Glomerular endothelial cell (primary cell): ENCODE data around the gene LRRK1. TPM values are rescaled to one million over a fixed set of nuclear protein-coding genes. Genes with fewer than 3 reads are reported as not detected.

Experiments used
- DNase-seq: peaks from one replicate; pipeline ENCODE4 v3.0.0-alpha.2; 2011; ENCODE audit warnings: low read depth, low spot score; ENCODE audit errors: extremely low read depth
- total RNA-seq: library from RNA; depleted of rRNA; stranded (reverse); fragments of >200 nt; gene quantifications from 2 replicates; pipeline ENCODE4 v1.2.3, GENCODE V29; 2015

LRRK1 gene
- total RNA-seq, 1 donor from 2014 or later: 14.7 TPM

DNA sequence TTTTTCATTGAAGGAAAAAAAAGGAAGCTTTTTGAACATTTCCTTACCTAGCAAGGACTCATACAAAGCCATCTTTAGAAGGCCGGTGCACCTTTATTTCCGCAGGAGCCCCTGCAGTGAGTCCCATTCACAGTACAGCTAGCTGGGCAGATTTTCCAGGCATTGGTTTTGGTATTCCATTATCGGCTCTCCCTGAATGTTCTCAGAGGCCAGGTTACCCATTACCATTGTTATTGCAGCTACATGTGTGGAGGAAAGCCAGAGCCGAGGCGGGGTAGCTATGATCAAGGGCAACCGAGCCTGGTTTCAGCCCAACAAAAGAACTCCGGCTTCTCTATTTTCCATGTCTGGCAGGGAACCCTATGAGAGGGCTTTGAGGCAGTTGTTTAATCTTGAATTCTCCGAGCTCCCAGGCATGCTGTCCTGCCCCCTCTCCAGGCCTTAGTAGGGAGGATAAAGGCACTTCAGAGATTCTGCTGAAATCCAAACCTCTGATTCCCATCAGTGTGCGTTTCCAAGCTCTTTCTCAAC is 100.3 kb downstream of the LRRK1 start:
- no peak for DNase-seq

DNA sequence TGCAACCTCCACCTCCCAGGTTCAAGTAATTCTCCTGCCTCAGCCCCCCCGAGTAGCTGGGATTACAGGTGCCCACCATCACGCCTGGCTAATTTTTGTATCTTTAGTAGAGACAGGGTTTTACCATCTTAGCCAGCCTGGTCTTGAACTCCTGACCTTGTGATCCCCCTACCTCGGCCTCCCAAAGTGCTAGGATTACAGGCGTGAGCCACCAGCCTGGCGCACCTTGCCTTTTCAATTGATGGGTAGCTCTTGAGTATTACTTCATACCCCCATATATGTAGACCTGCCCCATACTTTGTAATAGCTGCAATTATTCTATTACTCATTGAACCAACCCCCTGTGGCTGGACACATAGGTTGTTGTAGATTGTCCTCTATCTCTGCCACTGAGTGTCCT is 101.3 kb downstream of the LRRK1 start:
- no peak for DNase-seq

DNA sequence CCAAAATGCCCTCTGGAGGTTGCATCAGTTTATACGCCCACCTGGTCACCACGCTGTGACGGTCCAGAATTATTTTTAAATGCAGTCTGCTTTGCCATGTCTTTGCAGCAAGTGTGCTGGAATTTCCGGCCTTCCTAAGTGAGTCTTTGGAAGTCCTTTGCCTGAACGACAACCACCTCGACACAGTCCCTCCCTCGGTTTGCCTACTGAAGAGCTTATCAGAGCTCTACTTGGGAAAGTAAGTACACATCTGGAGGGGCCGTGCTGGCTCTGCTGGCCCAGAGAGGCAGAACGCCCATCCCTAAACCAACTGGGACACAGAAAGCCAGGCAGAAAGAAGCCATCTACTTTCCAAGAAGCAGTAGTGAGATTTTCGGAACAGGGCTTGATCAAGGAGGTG is 101.8 kb downstream of the LRRK1 start:
- DNase-seq: no peak

DNA sequence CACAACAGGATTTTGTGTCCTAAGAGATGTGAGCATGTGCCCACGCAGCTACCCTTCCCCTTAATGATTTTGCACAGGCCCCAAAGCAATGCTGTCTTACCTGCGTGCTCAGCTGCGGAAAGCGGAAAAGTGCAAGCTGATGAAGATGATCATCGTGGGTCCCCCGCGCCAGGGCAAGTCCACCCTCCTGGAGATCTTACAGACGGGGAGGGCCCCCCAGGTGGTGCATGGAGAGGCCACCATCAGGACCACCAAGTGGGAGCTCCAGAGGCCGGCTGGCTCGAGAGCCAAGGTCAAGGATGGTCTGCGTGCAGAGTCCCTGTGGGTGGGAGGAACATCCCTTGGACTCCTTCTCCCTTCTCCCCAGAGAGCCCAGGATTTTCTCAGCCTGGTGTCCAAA is 103.1 kb downstream of the LRRK1 start:
- no peak for DNase-seq

- no peak for DNase-seq
Measured at GRCh38 chr15:101022876-101023275, 103.7 kb downstream of the LRRK1 start.

DNA sequence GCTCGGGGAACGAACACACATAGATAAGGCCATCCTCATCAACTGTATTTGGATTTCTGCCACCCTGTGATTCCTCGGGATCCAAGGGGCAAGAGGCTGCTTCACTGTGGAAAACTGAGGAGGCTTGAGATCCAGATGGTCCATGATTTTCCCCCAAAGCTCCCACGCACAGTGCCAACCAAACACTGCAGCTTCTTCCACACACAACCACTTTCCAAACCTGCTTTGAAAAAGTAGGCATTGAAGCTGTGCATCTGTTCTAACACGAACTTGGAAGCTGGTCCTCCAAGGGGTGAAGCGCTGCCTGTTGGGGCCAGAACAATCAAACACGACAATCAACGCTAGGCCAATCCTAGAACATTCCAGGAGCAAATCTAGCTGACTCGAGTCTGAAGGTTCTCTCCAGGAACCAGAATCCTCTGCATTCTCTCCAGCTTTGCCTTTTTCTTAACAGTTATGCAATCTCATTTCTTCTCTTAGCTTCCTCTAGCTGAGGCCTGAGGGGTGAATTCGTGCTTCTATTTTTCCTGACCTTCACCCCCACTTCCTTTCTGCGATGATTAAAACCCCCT is 104.4 kb downstream of the LRRK1 start:
- no peak for DNase-seq

- DNase-seq: no peak
Measured at GRCh38 chr15:101024073-101024695, 105.0 kb downstream of the LRRK1 start.

DNA sequence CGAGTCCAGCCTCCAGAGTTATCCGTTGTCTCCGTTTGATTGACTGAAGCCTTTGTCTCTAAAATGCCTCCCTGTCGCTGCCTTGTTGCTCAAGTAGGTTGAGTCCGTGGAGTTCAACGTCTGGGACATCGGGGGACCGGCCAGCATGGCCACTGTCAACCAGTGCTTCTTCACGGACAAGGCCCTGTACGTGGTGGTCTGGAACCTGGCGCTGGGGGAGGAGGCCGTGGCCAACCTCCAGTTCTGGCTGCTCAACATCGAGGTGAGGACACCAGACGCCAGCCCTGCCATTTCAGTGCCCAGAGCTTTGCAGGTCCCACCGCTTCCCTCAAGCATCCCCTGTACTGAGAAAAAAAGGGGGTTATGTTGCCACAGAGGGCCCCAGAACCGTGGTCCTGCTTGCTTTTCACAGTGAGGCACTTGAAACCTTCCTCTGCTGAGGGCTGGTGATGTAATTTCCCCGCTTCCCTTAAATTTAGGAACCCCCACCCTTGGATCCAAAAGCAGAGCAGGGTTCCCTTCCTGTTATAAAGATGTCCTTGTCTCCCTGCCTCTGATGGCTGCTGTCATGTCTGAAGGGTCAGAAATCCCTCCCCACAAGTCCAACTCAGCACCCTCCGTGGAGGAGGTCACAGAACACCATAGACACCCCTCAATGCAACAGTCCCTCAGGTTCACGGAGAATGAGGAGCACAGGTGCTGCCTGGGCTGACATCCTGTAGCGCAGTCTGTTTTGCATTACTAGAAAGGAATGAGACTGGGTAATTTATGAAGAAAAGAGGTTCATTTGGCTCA is 105.7 kb downstream of the LRRK1 start:
- no peak for DNase-seq

DNA sequence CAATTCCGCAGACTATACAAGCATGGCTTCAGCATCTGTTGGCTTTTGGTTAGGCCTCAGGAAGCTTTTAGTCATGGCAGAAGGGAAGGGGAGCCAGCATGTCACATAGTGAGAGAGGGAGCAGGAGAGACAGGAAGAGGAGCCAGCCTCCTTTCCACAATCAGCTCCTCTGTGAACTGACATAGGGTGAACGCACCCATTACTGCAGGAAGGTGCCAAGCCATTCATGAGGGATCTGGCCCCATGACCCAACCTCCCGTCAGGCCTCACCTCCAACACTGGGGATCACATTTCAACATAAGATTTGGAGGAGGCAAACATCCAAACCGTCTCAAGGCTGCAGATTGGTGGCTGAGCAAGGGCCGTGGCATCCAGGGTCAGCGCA is 106.3 kb downstream of the LRRK1 start:
- no peak for DNase-seq

DNA sequence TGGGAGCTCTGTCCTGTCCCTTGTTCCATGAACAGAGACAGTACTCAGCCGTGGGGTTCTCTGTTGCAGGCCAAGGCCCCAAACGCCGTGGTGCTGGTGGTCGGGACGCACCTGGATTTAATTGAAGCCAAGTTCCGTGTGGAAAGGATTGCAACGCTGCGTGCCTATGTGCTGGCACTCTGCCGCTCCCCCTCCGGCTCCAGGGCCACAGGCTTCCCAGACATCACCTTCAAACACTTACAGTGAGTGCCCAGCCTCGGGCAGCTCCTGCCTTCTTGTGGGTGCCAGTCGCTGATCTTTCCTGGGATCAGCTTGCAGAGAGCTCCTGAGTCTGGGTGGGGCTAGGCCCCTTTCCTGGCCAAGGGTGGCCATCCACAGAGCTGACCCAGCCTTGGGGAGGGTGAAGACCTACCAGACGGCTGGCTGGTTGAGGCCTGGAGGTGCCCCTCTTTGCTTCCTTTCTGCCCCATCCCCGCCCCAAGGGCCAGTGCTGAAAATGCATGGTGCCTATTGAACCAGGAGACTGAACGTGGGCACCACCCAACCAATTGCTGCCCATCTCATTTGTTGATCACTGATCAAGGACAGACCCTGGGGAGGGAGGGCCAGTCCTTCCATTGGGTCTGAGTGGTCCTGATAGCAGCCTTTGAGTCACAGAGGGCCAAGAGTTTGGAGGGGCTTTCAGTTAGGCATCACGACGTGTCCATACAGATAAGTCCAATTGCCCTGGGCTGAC is 106.9 kb downstream of the LRRK1 start:
- no peak for DNase-seq

DNA sequence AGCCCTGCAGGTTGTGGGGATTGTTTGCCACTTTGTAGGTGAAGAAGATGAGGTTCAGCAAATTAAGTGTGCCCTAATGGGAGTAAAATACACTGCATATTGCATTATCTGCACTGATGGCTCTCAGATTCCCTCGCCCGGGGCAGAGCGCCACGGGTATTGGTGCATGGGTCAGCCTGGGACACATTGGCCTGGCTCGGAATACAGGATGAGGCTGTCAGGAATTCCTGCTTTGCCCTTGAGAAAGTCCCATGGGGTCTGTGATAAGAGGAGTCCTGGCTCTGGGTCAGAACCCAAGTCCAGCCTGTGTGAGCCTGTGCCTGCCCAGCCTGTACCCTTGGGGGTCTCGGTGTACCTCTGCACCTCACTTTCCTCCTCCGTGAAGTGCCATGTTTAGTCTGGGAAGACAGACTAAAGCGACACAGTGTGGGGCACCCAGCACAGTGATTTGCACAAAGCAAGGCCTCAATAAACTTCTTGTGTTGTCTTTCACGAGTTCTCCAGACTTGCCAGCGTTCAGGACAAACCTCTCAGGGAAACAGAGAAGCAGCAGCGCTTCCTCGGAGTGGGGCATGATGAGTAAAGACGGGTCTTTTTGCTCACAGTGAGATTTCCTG is 107.6 kb downstream of the LRRK1 start:
- DNase-seq: no peak

GRCh38 chr15:101027273-101027901 is 108.2 kb downstream of the LRRK1 start:
- DNase-seq: no peak

- DNase-seq: no peak
Measured at GRCh38 chr15:101027920-101028319, 108.8 kb downstream of the LRRK1 start.

DNA sequence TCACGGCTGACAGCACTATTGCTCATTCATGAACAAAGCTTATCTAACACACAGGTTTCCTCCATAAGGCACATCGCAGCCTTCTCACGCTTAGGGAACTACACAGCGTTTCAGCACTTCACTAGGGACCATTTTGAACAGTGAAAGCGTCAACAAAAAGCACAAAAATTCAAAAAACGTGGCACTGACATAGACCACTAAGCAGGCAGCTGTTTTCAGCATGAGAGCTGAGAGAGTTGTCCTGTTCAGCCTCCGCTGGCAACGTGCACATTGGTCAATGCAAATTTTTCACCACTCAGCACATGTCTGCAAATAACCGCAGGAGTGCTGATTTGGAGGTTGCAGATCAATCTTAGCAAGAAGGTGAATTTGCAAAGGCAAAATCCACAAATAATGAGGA is 109.2 kb downstream of the LRRK1 start:
- DNase-seq: no peak

GRCh38 chr15:101028772-101029438 is 109.7 kb downstream of the LRRK1 start:
- no peak for DNase-seq

DNA sequence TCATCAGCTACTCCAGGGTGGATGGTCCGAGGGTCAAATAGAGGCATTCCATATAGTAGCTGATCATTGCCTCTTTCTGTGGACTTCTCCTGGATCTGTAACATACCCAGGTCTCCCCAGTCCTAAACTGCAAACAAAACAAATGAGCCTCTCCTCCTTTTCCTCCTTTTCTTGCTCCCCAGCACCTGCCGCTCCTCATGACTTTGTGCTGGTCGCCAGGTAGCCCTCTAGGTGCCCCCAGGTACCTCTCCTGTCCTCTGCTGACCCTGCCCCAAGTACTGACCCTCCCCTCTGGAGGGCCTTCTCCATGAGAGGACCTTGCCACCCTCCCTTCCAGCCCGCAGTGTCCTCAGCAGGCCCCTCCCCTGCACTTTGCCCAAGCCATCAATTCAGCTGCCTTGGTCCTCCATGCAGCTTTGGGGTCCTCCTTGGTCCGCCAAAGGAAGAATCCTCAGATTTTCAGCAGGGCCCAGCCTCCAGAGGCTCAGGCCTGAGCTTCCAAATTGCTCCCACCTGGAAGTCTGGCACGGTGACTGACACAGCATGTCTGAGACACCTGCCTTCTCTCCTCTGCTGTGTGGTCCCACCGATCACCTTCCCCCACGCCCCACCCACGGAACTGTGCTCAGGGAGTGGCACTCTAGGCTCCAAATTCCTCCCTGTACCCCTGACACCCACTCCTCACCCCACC is 111.0 kb downstream of the LRRK1 start:
- no peak for DNase-seq

DNA sequence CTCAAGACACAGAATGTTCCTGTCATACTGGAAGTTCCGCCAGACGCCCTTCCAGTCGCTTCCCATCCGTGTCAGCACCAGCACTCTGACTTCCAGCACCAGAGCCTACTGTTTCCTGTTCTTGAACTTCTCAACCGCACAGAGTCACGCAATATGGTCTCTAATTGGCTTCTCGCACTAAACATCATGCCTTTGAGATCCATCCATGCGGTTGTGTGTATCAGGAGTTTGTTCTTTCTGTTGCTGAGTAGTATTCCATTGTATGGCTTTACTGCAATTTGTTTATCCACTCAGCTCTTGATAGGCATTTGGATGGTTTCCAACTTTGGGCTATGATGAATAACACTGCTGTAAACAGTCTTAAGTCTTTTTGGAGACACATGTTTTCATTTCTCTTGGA is 112.1 kb downstream of the LRRK1 start:
- no peak for DNase-seq

DNA sequence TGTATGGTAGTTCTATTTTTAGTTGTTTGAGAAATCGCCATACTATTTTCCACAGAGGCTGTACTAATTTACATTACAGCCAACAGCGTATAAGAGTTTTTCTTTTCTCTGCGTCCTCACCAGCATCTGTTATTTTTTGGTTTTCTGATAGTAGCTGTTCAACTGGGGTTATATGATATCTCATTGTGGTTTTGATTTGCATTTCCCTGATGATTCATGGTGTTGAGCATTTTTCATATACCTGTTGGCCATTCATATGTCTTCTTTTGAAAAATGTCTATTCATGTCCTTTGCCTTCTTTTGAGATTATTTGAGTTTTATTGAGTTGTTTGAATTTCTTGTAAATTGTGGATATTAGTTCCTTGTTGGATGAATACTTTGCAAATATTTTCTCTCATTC is 114.6 kb downstream of the LRRK1 start:
- no peak for DNase-seq

GRCh38 chr15:101035611-101036010 is 116.5 kb downstream of the LRRK1 start:
- DNase-seq: no peak
